GM18499 (cell line): ENCODE data around the gene SCN4A.

Experiments
- ATAC-seq: cut with Tn5 transposase; IDR thresholded peaks from one replicate; pipeline ENCODE4 v1.9.1; 2021; ENCODE audit warnings: moderate number of reproducible peaks; ENCODE audit not compliant: insufficient read depth, unreplicated experiment

The SCN4A gene

GRCh38 chr17:63961355-63962212 lies 11.1 kb downstream of the SCN4A start:
- no peak for ATAC-seq

GRCh38 chr17:63960430-63960829 lies 12.3 kb downstream of the SCN4A start:
- no peak for ATAC-seq

DNA sequence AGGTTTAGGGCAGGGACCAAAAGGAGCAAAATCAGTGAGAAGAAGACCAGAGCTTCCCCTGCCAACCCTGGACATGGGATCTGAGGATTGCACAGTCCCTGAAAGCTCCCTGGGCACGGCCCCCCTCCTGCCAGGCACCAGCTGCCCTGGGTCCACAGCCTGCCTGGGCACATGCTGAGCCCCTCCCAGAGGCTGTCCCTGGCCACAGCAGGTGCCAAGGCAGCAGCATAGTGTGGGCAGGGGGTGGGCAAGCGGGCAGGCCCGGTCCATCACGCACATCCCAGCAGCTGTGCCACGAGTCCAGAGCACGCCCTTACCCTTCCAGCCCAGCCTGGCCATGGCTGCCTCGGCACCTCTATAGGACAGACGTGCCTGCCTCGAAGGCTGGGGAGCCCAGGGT lies 12.7 kb downstream of the SCN4A start:
- no peak for ATAC-seq

DNA sequence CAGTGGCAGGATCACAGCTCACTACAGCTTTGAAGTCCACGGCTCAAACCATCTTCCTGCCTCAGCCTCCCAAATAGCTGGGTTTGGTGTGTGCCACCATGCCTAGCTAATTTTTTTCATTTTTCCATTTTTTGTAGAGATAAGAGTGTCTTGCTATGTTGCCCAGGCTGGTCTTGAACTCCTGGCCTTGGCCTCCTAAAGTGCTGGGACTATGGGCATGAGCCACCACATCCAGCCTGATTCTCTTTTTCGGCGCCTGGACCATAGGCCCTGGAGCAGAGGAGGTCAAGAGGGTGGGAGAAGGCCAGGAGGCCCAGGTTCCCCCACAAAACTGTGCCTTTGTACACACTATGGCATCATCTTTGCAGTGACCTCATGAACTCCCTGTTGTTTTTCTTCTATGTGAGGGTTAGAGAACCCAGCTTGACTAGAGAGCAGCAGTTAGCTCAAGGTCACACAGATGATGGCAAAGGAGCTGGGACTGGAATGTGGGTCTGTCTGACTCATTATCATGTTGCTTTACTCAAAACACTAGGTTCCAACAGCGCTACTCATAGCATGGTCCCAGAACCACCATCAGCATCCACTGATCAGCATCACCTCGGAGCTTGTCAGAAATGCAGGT lies 16.3 kb downstream of the SCN4A start:
- no peak for ATAC-seq

GRCh38 chr17:63955791-63956190 lies 16.9 kb downstream of the SCN4A start:
- ATAC-seq = no peak

DNA sequence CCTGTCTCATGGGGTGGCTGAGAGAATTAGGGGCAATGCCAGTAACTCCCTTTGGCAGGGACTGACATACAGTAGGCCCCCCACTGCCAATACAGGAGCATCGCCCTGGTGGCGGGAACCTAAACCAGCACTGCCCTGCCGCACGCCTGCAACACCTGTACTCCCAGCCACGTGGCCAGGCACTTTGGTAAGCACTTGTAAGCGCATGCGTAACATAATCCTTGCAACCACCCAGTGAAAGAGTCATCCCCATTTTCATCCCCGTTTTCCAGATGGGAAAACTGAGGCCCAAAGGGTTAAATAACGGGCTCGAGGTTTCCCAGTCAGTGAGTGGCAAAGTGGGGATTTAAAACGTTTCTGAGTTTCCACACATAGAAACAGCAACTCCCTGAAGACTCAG lies 17.5 kb downstream of the SCN4A start:
- ATAC-seq = no peak

DNA sequence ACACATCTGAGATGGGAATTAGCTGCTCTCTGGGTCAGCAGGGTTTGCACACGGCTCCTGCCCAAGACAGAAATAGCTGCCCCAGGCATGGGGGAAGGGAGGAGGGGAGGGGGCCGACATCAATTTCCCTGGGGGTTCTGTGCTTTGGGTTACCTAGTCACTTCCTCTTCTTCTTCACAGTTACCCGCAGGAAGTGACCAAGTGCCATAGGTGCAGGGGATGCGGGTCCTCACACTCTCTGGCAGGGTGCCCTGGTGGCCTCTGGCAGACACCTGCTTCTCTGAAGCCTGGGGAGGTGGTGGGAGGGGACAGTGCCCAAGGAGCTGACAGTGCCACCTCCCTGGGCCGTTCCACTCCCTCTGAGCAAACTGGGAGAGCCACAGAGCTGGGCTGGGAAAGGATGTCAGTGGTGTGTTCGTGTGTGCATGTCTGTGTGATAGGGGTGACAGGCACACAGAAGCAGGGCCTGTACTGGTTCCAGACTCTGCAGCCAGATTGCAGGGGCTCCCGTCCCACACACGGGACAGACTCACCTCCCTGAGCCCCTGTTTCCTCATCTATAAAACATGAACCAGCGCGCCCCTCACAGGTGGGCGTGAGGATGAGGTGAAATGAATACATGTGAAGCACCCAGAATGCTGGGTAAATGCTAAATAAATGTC lies 18.2 kb downstream of the SCN4A start:
- ATAC-seq = no peak

DNA sequence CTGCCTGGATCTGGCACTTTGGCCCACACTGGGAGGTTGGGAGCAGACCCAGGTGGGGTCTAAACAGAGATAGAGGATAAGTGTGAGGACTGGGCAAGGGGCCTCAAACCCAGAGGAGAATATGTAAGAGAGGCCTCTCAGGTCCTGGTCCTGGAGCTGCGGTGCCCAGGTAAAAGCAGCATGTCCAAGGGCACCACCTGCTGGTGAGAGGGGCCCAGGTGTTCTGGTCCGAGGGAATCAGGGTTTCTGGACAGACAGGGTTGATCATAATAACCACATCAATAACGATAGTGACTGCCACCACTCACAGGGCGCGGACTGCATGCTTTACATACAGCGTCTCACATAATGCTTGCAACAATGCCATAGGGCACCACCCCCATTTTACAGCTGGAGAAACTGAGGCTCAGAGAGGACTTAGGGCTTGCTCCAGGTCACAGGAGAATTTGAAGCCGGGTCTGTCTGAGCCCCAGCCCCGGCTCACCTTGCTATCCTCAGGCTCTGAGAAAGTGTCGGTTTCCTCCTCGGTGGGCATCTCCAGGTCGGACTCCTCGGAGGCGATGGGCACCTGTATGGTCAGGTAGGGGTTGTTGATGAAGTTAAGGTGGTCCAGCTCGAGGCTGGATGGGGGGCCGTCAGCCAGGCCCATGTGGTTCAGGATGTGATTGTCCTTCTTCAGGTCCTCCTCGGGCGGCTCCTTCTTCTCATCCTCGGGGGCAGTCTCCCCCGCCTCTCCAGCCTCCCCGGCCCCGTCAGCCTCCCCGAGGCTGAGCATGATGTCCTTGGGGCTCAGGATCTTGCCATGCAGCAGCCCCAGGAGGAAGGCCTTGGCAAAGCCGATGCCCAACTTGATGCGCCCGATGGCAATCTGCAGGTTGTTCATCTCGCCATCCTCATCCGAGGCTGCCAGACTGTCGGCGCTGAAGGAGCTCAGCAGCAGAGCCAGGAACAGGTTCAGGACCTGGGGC lies 21.5 kb downstream of the SCN4A start:
- ATAC-seq = no peak

DNA sequence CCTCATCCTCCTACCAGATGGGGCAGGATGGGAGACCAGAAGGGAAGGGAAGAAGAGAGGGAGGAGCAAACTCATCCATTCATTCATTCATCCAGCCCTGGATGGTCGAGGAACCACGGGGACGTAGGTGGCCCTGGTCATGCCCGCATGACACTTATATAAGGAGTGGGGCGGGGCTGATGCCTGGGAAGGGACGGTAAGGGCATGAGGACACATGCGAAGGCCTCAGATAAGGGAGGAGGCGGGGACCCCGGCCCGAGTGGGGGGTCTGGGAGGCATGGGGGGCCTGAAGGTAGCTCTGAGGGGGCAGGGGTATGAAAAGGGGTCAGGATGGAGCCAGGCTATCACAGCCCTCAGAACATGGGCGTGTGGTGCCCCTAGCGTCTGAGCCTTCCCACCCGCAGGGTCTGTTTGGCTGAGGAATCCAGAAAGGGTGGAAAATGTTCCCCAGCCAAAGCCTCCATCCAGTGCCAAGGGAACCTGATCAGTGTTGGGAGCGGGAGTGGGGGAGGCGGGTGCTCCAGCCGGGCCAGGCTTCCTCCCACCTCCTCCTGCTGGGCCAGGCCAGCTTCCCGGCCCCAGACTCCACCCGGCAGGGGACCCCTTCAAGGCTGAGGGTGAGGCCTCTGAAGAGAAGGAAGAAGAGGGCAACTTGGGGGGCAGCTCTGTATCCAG lies 23.0 kb downstream of the SCN4A start:
- no peak for ATAC-seq

DNA sequence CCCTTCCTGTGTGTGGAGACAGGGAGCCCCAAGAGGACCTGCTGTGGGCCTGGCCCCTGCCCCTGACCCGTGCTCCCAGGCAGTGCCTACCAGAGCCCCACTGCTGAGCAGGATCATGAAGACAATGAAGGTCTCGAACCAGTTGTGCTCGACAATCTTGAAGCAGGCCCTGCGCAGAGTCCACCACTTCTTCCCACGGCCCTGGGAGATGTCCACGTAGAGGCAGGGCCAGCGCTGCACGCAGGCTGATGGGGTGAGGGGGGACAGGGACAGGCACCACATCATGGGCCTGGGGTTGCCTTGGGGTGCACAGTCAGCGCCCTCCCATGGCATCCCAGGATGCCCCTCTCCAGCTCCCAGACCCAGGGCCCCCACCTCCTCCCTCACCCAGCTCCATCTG lies 24.2 kb downstream of the SCN4A start:
- no peak for ATAC-seq

- no peak for ATAC-seq
Observed at GRCh38 chr17:63947711-63948330, 24.9 kb downstream of the SCN4A start.

DNA sequence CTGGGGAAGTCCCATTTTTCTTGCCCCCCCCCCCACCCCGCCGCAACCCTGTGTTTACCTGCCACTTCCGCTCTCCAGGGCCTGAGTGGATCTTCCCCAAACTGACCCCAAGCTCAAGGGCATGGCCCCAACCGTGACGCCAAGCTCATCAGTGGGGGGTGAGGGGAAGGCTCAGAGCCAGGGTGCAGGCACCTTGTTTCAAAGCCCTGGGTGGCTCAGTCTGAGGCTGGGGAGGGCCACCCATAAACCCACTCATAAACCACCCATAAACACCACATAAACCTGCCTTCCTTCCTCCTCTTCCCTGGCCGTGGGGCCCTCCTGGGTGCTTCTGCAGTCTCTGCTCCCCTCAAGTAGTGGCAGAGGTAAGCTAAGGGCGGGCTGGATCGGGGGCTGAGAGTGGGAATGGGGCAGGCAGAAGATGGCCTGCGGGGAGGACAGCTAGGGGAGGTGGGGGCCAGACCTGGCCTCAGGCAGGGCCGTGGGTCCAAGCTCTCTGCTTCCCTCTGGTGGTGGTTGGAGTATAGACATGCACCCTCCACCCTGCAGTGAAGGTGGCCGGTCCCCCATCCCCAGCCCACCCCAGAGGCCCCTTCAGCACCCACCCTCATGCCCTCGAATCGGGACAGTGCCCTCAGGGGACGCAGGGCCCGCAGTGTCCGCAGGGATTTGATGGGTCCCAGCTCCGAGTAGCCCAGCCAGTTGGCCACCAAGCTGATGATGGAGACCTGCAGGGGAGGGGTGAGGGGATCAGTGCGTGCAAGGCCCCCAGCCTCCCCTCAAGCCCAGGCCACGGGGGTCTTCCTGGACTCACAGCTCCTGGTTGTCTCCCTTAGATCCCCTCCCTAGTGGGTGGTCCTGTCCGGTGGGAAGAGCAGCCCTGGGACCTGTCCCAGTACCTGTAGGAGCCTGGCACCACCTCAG lies 26.0 kb downstream of the SCN4A start:
- ATAC-seq = no peak

DNA sequence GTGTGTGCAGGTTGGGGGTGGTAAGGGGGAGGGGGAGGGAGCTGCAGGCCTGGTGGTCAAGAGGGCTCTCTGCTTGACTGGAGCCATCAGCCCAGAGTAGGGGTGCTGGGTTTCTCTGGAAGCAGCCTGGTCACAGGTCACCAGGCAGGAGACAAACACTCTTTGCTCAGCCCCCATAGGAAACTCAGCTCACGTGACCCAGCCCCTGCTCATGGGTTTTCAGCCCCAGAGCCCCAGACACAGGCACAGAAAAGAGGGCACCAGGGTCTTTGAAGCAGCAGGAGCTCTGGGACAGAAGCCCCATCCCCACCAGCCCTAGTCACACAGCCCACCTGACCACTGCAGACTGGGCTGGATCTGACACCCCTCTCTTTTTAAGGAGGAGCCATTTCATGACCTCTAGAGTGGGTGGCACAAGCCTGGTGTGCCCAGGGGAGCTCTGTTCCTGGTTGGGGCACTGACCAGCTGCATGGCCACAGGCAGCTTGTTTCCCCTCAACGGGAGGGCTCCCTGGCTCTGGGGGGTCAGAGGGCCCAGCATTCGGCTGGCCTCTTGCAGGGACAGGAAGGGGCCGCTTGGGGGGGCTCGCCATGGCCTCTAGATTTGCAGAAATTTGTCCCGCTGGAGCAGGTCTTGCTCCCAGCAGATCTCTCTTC lies 26.8 kb downstream of the SCN4A start:
- no peak for ATAC-seq

DNA sequence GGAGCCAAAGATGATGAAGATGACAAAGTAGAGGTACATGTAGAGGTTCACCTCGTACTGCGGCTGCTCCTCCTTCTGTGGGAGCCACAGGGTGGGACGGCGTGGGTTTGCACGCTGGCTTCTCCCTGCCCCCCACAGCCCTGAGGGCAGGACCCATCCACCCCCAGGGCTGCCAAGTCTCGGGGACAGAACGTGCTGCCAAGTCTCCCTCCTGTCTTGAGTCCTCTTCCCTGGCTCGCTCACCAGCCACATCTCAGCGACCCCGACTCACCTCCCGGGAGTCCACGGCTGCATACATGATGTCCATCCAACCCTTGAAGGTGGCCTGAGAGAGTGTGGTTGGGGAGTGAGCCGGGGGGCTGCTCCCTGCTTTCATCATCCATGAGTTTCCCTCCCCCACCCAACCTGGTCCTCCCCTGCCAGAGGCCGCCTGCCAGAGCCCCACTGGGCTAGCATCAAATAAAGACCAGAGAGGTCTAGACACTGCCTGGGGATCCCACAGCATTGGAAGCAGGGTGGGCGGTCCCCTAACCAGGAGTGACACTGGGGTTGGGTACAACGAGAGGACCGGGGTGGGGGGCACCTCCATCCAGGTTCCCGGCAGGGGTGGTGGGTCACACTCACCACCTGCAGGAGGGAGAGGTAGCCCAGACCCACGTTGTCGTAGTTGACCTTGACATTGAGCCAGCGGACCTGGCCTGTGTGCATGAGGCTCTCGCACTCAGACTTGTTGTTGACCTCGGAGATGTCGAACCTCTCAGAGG lies 27.8 kb downstream of the SCN4A start:
- no peak for ATAC-seq

- no peak for ATAC-seq
Observed at GRCh38 chr17:63943745-63944144, 29.0 kb downstream of the SCN4A start.

DNA sequence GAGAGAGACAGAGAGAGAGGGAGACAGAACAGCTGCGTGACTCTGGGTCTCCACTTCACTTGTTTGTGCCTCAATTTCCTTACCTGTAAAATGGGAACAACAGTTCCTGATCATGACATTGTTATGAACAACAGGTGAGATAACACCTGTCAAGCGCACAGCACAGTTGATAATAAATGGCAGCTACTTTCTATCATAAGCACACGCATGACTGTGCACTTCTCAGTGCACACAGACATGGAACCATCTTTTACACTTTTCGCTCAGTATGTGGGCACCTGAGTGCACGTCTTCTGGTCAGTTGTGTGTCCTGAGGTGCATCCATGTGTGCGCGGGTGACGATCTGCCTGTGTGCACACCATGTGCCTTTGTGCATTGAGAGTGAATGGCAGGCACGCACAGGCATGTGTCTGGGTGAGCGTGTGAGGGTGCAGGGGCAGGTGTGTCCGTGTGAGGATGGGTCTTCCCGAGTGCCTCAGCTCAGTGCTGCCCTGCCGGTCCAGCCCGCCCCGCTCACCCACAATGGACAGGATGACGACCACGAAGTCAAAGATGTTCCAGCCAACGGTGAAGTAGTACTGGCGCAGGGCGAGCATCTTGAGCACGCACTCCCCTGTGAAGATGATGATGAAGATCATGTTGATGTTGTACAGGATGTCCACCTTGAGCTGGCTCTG lies 30.3 kb downstream of the SCN4A start:
- no peak for ATAC-seq

GRCh38 chr17:63941751-63942150 lies 31.0 kb downstream of the SCN4A start:
- no peak for ATAC-seq
